Nephron progenitor cell (in vitro differentiated cells): ENCODE results near the gene MYCN.

Experiments
- DNase-seq: peaks from one replicate; pipeline ENCODE4 v3.0.0; 2021
- H3K27ac Mint-ChIP-seq: 2 replicates; pipeline ENCODE4 v1.8.0; 2021; ENCODE audit warnings: mild to moderate bottlenecking, moderate library complexity, mixed read lengths
- H3K27me3 Mint-ChIP-seq: 2 replicates; pipeline ENCODE4 v1.8.0; 2021; ENCODE audit warnings: mild to moderate bottlenecking, low read depth, mixed read lengths; ENCODE audit not compliant: poor library complexity
- H3K36me3 Mint-ChIP-seq: 2 replicates; pipeline ENCODE4 v1.8.0; 2021; ENCODE audit warnings: low read depth, mixed read lengths
- H3K4me1 Mint-ChIP-seq: 2 replicates; pipeline ENCODE4 v1.8.0; 2021; ENCODE audit warnings: mixed read lengths
- H3K4me3 Mint-ChIP-seq: 2 replicates; pipeline ENCODE4 v1.8.0; 2021; ENCODE audit warnings: mild to moderate bottlenecking, moderate library complexity, mixed read lengths
- H3K9me3 Mint-ChIP-seq: 2 replicates; pipeline ENCODE4 v1.8.0; 2021; ENCODE audit warnings: mild to moderate bottlenecking, moderate library complexity, mixed read lengths
- CTCF ChIP-seq: fragments of 200-600 bp; sonication (generic); IDR thresholded peaks from 2 replicates; pipeline ENCODE4 v1.5.0; 2021; ENCODE audit warnings: antibody characterized with exemption

The MYCN gene

GRCh38 chr2:15976354-15976753 lies 36.0 kb downstream of the MYCN start:
- Mint-ChIP-seq H3K4me1 (peaks cover 68% of the 10 kb centered on the region), H3K27me3 (peaks cover 6% of the 10 kb centered on the region), H3K9me3 (peaks cover 4% of the 10 kb centered on the region), H3K4me3 (no peak overlapping the region), H3K27ac (no peak overlapping the region), H3K36me3 (no peaks in the 10 kb centered on the region)
- no peak for DNase-seq
- no peak for TF ChIP-seq CTCF

GRCh38 chr2:15979051-15979758 lies 38.9 kb downstream of the MYCN start:
- TF ChIP-seq CTCF: no peak
- no peak for DNase-seq
- H3K4me3 Mint-ChIP-seq: no peak overlapping the region
- peaks cover 68% of the 10 kb centered on the region for H3K4me1 Mint-ChIP-seq
- peaks cover 4% of the 10 kb centered on the region for H3K9me3 Mint-ChIP-seq
- peaks cover 6% of the 10 kb centered on the region for H3K27me3 Mint-ChIP-seq
- H3K36me3 Mint-ChIP-seq: no peaks in the 10 kb centered on the region
- H3K27ac Mint-ChIP-seq: peak overlapping the region; percentile 48

- no peak overlapping the region for H3K4me3 Mint-ChIP-seq
- H3K27ac Mint-ChIP-seq: peak overlapping the region; percentile 48
- TF ChIP-seq CTCF: no peak
- H3K9me3 Mint-ChIP-seq: peaks cover 4% of the 10 kb centered on the region
- peaks cover 64% of the 10 kb centered on the region for H3K4me1 Mint-ChIP-seq
- H3K36me3 Mint-ChIP-seq: no peaks in the 10 kb centered on the region
- peaks cover 7% of the 10 kb centered on the region for H3K27me3 Mint-ChIP-seq
- DNase-seq: no peak
Measured at GRCh38 chr2:15979759-15980604, 39.6 kb downstream of the MYCN start.

GRCh38 chr2:15980605-15981098 lies 40.3 kb downstream of the MYCN start:
- Mint-ChIP-seq H3K9me3 (peaks cover 4% of the 10 kb centered on the region), H3K4me3 (no peak overlapping the region), H3K36me3 (no peaks in the 10 kb centered on the region), H3K27ac (no peak overlapping the region), H3K4me1 (peaks cover 64% of the 10 kb centered on the region), H3K27me3 (peaks cover 7% of the 10 kb centered on the region)
- TF ChIP-seq CTCF: no peak
- no peak for DNase-seq

- no peak overlapping the region for H3K27ac Mint-ChIP-seq
- peaks cover 54% of the 10 kb centered on the region for H3K4me1 Mint-ChIP-seq
- peaks cover 4% of the 10 kb centered on the region for H3K9me3 Mint-ChIP-seq
- no peak overlapping the region for H3K4me3 Mint-ChIP-seq
- no peak for TF ChIP-seq CTCF
- DNase-seq: no peak
- H3K27me3 Mint-ChIP-seq: peaks cover 7% of the 10 kb centered on the region
- no peaks in the 10 kb centered on the region for H3K36me3 Mint-ChIP-seq
Measured at GRCh38 chr2:15981646-15982045, 41.3 kb downstream of the MYCN start.
